CD4-positive, alpha-beta T cell treated with Interleukin-12 subunit alpha and Interleukin-12 subunit beta, for 1 hour (primary cell): ENCODE data around the gene COL4A2.

Experiments used
- DNase-seq: peaks from one replicate; pipeline ENCODE4 v3.0.0-alpha.2; 2020

The COL4A2 gene

GRCh38 chr13:110360598-110360997 lies 53.5 kb downstream of the COL4A2 start:
- DNase-seq = no peak

DNA sequence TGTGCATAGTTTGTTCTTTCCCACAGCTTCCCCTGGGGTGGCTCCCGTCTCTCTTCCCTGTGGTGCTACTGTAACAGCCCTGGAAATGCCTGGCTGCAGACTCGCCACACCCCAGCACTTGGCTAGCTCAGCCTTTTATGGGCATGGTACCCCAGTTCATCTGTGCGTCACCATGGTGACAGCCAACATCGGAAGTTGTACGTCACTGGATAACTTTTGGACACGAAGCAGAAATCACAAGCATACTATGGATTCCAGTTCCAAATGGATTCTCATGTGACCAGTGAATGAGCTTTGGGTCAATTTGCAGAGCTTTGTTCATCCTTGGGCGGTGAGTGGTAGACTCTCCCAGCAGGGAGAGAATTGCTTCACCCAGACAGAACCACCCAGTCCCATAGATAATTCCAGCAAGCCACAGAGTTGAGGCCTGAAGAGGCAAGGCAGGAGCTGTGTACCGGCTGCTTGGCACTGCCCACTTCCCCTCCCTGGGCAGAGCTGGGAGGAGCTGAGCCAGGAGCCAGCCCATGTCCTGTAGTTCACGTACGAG lies 54.4 kb downstream of the COL4A2 start:
- no peak for DNase-seq

DNA sequence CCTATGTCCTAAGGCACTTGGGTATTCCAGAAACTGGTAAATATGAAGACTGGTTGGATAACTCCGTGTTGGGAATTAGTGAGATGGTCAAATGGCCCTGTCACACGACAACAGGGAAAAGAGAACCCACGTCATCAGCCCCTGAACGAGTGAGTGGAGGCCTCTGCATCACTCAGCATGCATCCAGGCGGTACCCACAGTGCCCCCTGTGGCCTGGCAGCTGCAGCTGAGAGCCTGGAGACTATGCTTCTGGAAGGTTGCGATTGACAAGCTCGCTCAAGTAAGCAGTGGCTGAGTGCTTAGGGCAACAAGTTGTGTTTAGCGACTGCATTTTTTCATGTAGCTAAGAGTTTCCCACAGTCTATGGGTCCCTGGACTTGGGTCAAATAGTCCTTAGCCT lies 55.9 kb downstream of the COL4A2 start:
- DNase-seq = no peak

DNA sequence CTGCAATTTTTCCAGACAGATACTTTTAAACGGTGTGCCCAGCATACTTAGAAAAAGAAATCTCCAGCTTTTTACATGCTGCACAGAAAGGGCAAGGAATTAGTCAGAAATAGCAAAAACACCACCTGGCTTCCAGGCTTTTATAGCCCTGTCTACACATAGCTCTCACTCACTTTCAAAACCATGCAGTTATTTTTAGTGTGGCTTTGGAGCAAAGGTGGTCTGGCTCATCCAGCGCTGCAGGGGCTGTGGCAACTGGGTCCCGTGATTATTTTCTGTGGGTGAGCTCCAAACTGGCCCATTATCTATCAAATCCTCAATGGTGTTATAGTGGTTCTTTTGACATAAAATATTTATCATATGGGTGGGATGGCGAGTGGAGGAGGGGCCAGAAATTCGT lies 57.0 kb downstream of the COL4A2 start:
- no peak for DNase-seq

DNA sequence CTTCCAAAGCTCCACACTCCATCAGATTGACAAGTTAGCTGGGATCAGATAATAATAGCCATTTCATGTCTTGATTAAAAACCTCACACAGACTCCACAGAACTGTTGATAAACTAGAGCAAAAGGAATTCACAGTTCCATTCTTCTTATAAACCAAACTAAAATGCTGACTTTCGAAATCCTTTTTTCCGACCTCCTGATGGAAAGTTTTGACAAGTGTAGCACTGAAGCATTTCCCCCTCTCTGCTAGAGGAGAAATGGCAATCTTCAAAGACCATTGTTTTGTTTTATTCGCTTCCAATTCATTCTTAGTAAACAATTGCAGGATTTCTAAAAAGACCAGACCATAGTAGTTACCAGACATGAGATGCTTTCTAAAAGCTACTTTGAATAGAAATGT lies 58.8 kb downstream of the COL4A2 start:
- no peak for DNase-seq

DNA sequence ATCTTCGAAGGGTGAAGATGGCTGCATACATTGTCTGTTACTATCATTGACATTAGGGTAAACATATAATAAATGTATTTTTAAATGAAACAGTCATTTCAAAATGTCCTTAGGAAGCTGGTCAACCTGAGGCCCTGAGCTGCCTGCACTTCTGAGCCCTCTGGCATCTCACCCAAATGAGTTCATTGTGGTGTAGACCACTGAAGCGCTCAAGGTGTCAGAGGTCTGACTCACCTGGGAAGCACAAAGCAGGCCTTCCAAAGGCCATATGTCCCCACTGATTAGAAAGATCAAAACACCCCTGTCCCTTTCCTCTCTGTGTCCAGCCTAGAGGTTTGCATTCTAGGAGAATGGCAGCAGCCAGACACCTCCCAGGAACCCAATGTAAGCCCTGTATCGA lies 59.6 kb downstream of the COL4A2 start:
- DNase-seq = no peak

- DNase-seq = no peak
These were observed 60.5 kb downstream of the COL4A2 start for GRCh38 chr13:110367620-110368019.

- no peak for DNase-seq
These were observed 61.3 kb downstream of the COL4A2 start for GRCh38 chr13:110368408-110368807.

DNA sequence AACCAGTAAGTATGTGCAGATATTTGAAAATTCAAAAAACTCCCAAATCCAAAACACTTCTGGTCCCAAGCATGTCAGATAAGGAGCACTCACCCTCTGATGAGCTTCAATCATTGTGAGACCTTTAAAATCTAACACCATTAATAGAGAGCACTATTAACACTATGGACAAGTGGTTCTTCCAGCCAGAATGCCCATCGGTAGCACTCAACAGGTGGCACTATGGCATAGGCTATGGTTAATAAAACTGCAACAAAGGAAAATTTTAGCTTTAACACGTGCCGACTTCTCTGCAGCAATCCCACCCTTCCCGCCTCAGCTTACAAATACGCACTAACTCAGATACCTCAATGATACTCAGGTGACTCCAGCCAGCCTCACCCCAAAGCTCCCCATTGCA lies 62.3 kb downstream of the COL4A2 start:
- DNase-seq = no peak

- DNase-seq = no peak
These were observed 64.7 kb downstream of the COL4A2 start for GRCh38 chr13:110371550-110372465.

DNA sequence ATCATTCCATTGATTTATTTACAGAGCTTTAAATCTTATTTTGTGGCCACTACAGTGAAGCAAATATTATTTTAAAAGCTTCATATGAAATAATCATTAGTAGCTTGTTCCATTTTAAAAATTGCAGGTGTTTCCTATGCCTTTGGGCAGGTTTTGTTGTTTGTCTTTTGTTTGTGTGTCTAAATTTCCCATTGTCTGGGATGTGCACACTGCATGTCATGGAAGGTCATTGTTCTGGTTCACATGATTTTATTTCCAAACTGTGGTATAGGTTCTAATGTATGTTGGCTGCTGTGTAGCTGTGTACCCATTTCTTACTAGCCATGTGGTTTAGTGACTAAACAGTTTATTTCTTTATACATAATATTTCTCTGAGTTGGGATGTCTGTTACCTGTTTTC lies 65.6 kb downstream of the COL4A2 start:
- DNase-seq = no peak

- DNase-seq = no peak
These were observed 66.5 kb downstream of the COL4A2 start for GRCh38 chr13:110373617-110374016.

- DNase-seq = no peak
These were observed 67.6 kb downstream of the COL4A2 start for GRCh38 chr13:110374431-110375370.

GRCh38 chr13:110376120-110376519 lies 69.0 kb downstream of the COL4A2 start:
- DNase-seq = no peak

- no peak for DNase-seq
These were observed 70.2 kb downstream of the COL4A2 start for GRCh38 chr13:110377178-110377825.

DNA sequence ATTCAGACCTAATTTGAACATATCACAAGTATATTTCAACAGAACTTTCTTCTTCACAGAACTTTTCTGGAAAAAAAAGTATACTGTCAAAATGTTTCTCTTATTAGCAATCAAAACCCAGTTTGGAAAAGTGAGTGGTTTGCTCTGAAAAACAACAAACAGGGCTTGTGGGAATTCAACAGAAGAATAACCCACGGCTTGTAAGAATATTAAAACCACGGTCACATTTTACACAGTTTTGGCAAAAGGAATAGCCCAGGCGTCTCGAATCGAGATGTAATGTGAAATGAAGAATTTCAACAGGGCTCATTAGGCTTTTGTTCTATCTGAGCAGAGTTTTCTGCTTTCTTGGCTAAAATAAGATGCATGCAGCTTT lies 70.7 kb downstream of the COL4A2 start:
- no peak for DNase-seq

DNA sequence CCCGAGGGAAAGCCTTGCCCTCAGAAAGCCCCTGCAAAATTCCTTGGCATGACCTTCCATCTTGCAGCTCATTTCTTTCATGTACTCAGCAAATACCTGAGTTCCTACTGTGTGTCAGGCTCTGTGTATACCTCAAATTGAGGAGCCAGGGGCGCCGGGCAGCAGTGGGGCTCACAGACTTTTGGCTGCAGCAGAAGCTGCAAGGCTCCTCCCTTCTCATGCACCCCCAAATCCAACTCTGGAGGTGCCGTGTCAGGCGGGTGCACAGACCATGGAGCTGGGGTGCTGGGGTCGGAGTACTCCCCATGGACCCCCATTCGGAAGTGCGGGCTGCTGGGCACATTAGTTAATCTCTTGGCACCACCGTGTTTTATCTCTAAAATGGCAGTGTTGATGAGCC lies 72.3 kb downstream of the COL4A2 start:
- no peak for DNase-seq

- DNase-seq = no peak
These were observed 72.8 kb downstream of the COL4A2 start for GRCh38 chr13:110379905-110380341.

GRCh38 chr13:110380359-110381028 lies 73.4 kb downstream of the COL4A2 start:
- no peak for DNase-seq

DNA sequence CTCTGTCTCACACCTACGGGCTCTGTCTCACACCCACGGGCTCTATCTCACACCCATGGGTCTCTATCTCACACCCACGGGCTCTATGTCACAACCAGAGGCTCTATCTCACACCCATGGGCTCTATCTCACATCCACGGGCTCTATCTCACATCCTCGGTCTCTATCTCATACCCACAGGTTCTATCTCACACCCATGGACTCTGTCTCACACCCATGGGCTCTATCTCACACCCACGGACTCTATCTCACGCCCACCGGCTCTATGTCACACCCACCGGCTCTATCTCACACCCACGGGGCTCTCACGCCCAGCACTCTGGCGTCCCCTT lies 73.9 kb downstream of the COL4A2 start:
- DNase-seq = no peak

DNA sequence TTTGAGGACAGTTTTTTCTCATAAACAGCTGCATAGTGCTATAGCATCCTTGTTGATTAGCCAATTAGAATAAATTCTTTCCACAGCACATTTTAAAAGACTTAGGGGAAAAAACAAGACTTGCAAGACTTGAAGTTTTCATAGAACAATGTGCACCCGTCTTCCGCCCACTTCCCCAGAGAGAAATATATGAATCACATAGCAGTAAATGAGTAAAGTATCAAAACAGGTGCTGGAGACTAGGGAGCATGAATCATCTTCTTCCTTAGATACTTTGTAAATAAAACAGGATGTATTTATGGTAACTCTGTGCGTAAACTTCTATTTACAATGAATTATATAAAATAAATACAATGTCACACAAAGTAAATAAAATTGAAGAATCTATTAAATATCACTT lies 75.1 kb downstream of the COL4A2 start:
- DNase-seq = no peak

- no peak for DNase-seq
These were observed 75.7 kb downstream of the COL4A2 start for GRCh38 chr13:110382830-110383229.
